Measurements from ENCODE around the gene PLTP. TPM values are rescaled to one million over a fixed set of nuclear protein-coding genes. Genes with fewer than 3 reads are reported as not detected.
A peak's percentile ranks its signal among the peaks of the same experiment; 100 is the strongest.

PLTP gene
- total and polyA plus RNA-seq, 3 donors from 2014 or later = 53.3 to 105 (median 80.0) TPM

- 73 to 74% methylated on average over 9 of the region's 9 CpGs for WGBS, 2 donors
- no peaks in the 10 kb centered on the region for H3K27me3 ChIP-seq
Measured at GRCh38 chr20:45920462-45921336, 8.7 kb upstream of the PLTP start.

DNA sequence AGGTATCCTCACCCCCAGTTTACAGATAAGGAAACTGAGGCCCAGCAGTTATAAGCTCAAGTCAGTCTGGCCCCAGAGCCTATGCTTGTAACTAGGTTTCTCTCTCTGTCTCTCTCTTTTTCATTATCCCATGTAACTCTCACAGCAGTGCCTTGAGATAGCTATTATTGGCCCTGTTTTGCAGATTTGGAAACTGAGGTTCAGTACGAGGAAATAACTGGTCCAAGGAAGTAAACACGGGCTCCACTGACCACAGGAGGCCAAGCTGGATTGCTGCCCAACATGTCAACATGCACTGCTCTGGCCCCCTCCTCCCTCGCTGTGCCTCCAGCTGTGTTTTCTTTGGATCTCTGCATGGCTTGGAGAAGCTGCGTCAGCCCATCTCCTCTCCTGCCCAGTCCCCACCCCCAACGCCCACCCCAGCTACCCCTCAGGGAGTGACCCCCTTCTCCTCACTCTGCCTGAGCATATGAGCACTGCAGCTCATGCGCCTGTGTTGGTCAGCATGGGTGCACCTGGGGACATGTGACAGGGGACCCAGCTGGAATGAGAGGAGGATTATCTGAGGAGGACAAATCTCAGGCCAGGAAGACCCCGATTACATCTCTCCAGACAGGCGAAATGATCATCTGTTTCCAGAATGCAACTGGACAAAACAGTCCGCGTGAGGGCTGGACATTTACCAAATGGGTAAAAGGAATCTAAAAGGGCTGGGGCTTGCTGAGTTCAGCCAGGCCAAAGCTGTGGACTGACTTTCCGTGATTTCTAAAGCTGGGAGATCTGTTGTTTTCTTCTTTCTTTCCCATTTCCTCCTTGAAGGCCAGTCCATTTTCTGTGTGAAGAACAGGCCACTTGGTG lies 7.8 kb upstream of the PLTP start:
- Histone ChIP-seq H3K27ac (peak overlapping the region; percentile 61 to 90), H3K27me3 (no peaks in the 10 kb centered on the region), H3K36me3 (ENCODE audit: low read depth, missing control alignments) (no peaks in the 10 kb centered on the region), H3K4me3 (no peak overlapping the region), H3K9me3 (no peaks in the 10 kb centered on the region), H3K4me1 (peaks cover 52% of the 10 kb centered on the region)
- WGBS, 2 donors = 39 to 50% methylated on average over 10 to 11 of the region's 11 CpGs
- TF ChIP-seq, protein P1, sequence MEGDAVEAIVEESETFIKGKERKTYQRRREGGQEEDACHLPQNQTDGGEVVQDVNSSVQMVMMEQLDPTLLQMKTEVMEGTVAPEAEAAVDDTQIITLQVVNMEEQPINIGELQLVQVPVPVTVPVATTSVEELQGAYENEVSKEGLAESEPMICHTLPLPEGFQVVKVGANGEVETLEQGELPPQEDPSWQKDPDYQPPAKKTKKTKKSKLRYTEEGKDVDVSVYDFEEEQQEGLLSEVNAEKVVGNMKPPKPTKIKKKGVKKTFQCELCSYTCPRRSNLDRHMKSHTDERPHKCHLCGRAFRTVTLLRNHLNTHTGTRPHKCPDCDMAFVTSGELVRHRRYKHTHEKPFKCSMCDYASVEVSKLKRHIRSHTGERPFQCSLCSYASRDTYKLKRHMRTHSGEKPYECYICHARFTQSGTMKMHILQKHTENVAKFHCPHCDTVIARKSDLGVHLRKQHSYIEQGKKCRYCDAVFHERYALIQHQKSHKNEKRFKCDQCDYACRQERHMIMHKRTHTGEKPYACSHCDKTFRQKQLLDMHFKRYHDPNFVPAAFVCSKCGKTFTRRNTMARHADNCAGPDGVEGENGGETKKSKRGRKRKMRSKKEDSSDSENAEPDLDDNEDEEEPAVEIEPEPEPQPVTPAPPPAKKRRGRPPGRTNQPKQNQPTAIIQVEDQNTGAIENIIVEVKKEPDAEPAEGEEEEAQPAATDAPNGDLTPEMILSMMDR (IDR thresholded peaks at IDR 0.05) = no peak
- TF ChIP-seq POLR2A (IDR thresholded peaks at IDR 0.05) = no peak
- intact Hi-C loops (cut with DNase I; ENCODE audit: low total_unique reads) = no loop called here
- DNase-seq = peak; percentile 84

More at GRCh38 chr20:45920462-45921336, 8.7 kb upstream of the PLTP start:
- intact Hi-C loops (cut with DNase I; ENCODE audit: low total_unique reads) = no loop called here
- Histone ChIP-seq H3K4me1 (peaks cover 60% of the 10 kb centered on the region), H3K27ac (peak overlapping the region; percentile 61 to 90), H3K4me3 (no peak overlapping the region), H3K36me3 (ENCODE audit: low read depth, missing control alignments) (no peaks in the 10 kb centered on the region), H3K9me3 (no peaks in the 10 kb centered on the region)
- no peak for DNase-seq
- no peak for TF ChIP-seq POLR2A (IDR thresholded peaks at IDR 0.05)
- TF ChIP-seq, protein P1 (IDR thresholded peaks at IDR 0.05) = no peak

- Histone ChIP-seq H3K27me3 (no peaks in the 10 kb centered on the region), H3K27ac (peak overlapping the region; percentile 61 to 90), H3K36me3 (ENCODE audit: low read depth, missing control alignments) (no peaks in the 10 kb centered on the region), H3K4me1 (peaks cover 45% of the 10 kb centered on the region), H3K9me3 (no peaks in the 10 kb centered on the region), H3K4me3 (no peak overlapping the region)
- WGBS, 2 donors = 81 to 85% methylated on average over 12 of the region's 12 CpGs
- TF ChIP-seq, protein P1 (IDR thresholded peaks at IDR 0.05) = no peak
- TF ChIP-seq POLR2A (IDR thresholded peaks at IDR 0.05) = no peak
- intact Hi-C loops (cut with DNase I; ENCODE audit: low total_unique reads) = no loop called here
- no peak for DNase-seq
Measured at GRCh38 chr20:45918779-45919537, 7.0 kb upstream of the PLTP start.

DNA sequence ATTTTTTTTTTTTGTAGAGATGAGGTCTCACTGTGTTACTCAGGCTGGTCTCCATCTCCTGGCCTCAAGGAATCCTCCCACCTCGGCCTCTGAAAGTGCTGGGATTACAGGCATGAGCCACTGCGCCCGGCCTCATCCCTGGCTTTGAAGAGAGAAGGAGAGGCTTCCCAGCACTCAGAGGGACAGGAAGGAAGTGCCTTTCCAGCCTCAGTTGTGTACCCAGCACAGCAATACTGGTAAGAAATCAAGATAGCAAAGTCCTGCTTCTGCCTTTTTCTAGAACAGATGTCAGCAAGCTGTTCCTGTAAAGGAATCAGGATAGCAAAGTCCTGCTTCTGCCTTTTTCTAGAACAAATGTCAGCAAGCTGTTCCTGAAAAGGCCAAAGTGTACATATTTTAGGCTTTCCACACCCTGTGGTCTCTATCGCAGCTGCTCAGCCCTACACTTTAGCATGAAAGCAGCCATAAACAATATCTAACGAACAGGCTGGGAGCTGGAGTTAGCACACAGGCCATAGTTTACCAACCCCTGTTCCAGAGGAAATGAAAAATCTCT lies 6.3 kb upstream of the PLTP start:
- H3K9me3 ChIP-seq = no peaks in the 10 kb centered on the region
- H3K36me3 ChIP-seq (ENCODE audit: low read depth, missing control alignments) = no peaks in the 10 kb centered on the region
- no peaks in the 10 kb centered on the region for H3K27me3 ChIP-seq
- no peak overlapping the region for H3K4me3 ChIP-seq
- DNase-seq = no peak
- no peak for TF ChIP-seq POLR2A (IDR thresholded peaks at IDR 0.05)
- TF ChIP-seq, protein P1 (IDR thresholded peaks at IDR 0.05) = no peak
- WGBS, 2 donors = 30 to 50% methylated on average over 4 to 5 of the region's 5 CpGs
- H3K27ac ChIP-seq = peak overlapping the region; percentile 61 to 90
- intact Hi-C loops (cut with DNase I; ENCODE audit: low total_unique reads) = no loop called here
- peaks cover 39% of the 10 kb centered on the region for H3K4me1 ChIP-seq

Measured in testis (tissue), 3 donors.